DMS153 treated with DMSO at 0.1 percent for 48 hours (cell line): ENCODE results near the gene NKAPD1.
"Not testable (repeated sequence)": the region's sequence is repeated elsewhere in the genome, so short reads cannot be mapped to it uniquely, and the experiment has no call there.

Experiments
- DNase-seq: peaks from one replicate; lab custom pipeline; 2025; ENCODE audit not compliant: unreplicated experiment; lab: John Stamatoyannopoulos, UW

The NKAPD1 gene, protein sequence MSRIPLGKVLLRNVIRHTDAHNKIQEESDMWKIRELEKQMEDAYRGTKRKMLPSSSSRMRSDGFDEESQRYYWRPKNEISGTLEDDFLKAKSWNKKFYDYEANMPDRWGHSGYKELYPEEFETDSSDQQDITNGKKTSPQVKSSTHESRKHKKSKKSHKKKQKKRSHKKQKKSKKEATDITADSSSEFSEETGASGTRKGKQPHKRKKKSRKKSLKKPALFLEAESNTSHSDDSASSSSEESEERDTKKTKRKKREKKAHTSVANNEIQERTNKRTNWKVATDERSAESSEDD

DNA sequence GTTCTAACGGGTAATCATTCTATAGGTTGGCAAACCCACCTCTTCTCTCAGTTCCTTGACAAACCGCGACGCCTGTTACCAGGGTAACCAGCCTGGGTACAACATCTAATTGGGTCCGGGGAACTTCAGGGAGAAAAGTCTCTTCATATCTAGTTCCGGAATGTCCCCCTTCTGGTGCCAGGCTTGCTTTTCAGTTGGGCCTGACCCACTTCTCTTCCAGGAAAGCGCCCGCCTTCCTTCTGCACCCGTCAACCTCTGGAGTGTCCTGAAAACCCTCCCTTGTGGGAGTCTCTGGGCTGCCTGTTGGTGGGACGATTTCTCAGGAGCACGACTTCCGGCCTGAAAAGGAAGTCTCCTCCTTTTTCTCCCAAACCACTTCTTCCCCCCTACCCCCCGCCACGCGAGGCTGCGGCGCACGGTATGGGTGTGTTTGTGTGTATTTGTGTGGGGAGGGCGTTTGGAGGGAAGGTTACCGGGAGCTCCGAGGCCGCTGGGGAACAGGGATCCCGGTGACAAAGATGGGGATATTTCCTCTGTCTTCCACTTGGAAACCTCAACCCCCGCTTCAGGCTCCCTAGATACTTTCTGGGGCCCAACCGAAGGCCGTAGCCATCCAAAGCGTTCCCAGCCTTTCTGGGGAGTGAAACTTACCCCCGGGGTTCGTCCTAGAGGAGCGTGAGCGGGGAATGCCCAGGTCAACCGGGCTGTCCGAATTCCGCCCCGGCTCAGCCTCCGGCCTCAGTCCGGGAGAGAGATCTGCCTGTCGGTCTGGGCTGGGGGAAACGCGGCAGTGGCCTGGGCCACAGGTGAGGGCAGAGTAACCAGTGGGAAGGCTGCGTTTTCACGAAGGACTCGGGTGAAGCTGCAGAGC is at the start of gene NKAPD1, which contains the start of gene PIH1D2:
Gene NKAPD1, plus strand, starts transcription at position 359 of the 871 bp plus-strand sequence. CDS start 1,276 bp downstream, outside the sequence.
Gene PIH1D2, minus strand, starts transcription at position 77 of the 871 bp plus-strand sequence. CDS start 843 bp downstream, outside the sequence.
- peak; percentile 77 for DNase-seq

DNA sequence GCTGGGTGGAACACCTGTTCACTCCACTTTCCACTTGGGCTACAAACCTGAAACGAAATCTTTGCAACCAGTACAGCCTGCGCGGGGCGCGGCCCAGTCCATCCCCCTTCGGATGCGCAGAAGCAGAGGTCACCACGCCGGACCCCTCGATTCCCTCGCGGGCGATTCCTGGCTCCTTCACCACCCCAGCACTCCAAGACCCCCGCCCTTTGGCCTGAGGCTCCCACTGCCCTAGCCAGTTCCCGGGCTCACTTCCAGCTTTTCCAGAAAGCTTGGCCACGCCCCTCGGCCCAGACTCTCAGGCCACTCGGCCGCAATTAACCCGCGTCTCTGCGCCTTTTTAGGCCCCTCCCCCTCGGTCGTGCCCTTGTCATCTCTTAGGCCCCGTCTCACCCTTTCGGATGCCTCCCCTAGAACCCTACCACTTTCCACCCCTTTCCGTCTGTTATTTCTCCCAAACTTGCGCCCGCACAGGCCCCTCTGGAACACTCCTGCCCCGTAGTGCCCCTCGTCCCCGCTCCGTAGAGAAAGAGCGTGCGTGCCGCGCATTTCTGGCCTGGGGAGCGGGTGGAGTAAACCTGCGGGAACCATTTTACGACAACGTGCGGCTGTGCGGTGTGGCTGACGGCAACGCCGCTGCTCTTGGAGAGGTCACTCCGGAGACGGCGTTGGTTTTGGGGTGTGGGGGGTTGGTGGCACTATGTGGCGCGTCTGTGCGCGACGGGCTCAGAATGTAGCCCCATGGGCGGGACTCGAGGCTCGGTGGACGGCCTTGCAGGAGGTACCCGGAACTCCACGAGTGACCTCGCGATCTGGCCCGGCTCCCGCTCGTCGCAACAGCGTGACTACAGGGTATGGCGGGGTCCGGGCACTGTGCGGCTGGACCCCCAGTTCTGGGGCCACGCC is 49.1 kb upstream of the NKAPD1 start, which contains the start of gene DLAT:
Gene DLAT, plus strand, starts transcription at position 636 of the 906 bp plus-strand sequence. Its CDS starts 65 bp downstream, at position 701.
- DNase-seq = peak; percentile 89

DNA sequence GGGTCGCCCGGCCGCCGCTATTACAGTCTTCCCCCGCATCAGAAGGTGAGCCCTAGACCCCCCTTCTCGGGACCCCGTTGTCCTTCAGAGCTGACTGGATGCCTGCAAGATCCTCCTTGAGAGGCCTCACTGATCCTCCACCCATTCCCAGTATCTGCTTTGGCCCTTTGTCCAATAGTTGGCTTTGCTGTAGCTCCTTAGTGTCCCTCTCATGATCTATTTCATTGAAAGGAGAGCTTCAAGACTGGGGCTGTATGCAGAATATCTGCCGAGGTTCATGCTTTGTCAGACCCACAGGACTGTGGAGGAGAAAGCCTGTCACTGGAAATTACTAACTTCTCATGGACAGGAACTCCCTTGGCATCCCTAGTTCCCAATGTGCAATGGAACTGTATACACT is 48.4 kb upstream of the NKAPD1 start:
- no peak for DNase-seq

DNA sequence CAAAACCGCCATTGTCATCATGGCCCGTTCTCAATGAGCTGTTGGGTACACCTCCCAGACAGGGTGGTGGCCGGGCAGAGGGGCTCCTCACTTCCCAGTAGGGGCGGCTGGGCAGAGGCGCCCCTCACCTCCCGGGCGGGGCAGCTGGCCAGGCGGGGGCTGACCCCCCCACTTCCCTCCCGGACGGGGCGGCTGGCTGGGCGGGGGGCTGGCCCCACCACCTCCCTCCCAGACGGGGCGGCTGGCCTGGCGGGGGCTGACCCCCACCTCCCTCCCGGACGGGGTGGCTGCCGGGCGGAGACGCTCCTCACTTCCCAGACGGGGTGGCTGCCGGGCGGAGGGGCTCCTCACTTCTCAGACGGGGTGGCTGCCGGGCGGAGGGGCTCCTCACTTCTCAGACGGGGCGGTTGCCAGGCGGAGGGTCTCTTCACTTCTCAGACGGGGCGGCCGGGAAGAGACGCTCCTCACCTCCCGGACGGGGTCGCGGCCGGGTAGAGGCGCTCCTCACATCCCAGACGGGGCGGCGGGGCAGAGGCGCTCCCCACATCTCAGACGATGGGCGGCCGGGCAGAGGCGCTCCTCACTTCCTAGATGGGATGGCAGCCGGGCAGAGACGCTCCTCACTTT is 47.2 kb upstream of the NKAPD1 start:
- DNase-seq = not testable (repeated sequence)

DNA sequence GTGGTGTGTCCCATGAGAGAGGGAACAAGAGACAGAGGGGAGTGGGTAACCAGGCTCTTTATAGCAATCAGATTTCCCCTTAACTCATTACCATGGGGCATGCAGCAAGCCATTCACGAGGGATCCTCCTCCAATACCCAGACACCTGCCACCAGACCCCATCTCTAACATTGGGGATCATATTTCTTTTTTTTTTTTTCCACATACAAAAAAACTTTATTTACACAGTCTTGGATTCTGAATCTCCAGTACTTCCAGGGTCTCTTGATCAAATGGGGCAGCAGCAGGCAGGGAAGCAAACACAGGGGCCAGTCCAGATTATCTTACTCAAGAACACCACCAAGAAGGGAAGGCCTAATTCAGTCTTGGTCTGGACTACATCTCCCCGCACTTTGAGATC is 44.6 kb upstream of the NKAPD1 start:
- no peak for DNase-seq

DNA sequence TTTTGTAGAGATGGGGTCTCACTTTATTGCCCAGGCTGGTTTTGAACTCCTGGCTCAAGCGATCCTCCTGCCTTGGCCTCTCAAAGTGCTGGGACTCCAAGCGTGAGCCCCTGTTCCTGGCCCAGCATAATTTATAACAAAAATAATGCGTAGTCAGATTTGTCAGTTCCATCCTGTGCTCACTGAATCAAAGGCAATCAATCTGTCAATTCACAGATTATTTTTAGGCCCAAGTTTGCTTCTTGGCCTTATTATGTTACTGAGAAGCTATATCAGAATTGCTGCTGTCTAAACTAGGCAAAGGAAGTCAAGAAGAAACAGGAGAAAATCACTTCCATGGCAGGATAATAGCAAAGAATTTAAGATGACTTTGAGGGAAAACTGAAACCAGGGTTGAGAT is 40.2 kb upstream of the NKAPD1 start:
- no peak for DNase-seq

DNA sequence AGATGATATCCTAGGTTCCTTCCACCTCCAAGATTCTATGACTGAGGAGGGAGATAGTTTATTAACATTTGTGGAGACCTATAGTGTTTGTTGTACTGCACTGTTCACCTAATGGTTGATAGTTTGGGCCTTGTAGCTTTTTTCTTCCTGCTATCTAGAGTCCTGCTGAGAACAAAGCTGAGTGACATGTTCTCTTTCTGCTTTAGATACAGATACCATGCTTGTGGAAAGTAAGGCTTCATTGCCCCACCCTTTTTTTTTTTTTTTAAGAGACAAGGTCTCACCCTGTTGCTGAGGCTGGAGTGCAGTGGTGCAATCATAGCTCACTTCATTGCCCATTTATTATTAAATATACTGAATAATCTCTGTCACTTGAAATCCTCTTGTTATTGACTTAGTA is 36.6 kb upstream of the NKAPD1 start:
- DNase-seq = no peak

DNA sequence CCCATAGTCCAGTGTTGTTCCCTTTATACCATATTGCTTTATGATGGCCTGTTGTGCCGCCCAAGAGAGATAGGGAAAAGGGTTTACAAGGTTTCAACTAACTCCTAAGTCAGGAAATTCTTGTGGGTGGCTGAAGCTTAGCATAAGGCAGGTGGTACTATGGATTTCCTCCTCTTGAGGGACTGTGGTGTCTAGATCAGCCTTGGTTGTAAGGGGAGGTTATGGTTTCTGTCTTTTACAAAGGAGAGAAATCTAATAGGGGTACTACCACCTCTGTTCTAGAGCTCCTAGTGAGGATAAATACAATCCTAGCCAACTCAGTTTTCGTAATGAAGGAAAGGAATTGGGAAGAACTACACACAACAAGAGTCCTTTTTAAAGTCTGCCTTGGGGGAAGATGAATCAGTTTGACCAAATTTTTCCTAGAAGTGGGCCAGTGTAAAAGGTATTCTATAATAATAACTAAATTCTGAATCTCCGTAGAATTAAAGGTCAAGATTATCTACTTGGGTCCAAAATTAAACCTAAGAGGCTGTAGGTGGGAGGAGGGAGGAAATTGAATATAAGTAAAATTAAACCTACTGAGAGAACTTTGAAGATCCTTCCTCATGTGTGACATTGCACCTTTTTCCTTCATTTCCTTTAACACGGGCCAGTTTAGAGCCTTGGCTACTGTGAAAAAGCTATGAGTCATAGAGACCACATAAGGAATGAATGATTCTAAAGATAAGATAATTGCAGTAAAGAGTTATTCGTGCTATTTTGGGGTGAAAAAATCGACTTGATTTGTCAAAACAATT is 31.7 kb upstream of the NKAPD1 start:
- no peak for DNase-seq

DNA sequence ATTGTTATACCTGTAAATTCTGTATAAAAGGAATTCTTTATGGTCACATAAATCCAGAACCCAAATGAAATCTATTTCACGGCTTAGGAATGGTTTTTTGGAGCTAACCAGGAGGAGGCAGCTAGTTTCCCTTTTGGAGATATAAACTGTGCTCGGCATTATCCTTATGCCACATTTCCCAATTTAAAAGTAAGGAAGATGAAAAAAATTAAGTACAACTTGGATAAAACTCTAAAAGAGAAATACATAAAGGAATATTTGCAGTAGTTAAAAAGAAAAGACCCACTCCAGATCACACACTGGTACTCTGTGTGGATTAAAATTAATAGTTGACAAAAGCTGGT is 31.2 kb upstream of the NKAPD1 start:
- DNase-seq = no peak

DNA sequence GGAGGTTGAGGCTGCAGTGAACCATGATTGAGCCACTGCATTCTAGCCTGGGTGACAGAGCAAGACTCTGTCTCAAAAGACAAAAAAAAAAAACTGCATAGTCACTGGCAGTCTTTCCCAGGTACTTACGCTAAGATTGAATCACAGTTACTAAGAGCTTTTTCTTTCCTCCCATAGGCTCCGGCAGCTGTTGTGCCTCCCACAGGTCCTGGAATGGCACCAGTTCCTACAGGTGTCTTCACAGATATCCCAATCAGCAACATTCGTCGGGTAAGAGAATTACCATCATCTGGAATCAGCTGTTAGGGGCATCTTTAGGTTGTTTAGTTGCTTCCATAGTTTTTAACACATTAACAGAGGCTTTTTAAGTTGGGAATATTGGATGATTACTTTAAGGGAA is 29.1 kb upstream of the NKAPD1 start:
- DNase-seq = no peak

DNA sequence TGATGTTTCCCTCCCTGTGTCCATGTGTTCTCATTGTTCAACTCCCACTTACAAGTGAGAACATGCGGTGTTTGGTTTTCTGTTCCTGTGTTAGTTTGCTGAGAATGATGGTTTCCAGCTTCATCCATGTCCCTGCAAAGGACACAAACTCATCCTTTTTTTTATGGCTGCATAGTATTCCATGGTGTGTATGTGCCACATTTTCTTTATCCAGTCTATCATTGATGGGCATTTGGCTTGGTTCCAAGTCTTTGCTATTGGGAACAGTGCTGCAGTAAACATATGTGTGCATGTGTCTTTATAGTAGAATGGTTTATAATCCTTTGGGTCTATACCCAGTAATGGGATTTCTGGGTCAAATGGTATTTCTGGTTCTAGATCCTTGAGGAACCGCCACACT is 27.5 kb upstream of the NKAPD1 start:
- not testable (repeated sequence) for DNase-seq

DNA sequence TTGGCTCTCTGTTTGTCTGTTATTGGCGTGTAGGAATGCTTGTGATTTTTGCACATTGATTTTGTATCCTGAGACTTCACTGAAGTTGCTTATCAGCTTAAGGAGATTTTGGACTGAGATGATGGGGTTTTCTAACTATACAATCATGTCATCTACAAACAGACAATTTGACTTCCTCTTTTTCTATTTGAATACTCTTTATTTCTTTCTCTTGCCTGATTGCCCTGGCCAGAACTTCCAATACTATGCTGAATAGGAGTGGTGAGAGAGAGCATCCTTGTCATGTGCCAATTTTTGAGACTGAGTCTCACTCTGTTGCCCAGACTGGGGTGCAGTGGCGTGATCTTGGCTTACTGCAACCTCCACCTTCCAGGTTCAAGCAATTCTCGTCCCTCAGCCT is 25.8 kb upstream of the NKAPD1 start:
- not testable (repeated sequence) for DNase-seq

DNA sequence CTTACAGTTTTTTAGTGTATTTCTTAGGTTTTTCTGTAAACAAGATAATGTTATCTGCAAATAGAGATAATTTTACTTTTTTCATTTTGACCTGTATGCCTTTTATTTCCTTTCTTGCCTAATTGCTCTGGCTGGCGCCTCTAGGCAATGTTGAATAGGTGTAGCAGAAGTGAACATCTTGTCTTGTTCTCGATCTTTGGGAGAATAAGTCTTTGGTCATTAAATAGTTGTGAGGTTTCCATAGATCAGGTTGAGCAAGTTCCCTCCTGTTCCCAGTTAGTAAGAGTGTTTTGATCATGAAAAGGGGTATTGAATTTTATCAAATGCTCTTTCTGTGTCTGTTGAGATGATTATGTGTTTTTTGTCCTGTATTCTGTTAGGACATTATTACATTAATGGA is 24.3 kb upstream of the NKAPD1 start:
- no peak for DNase-seq

DNA sequence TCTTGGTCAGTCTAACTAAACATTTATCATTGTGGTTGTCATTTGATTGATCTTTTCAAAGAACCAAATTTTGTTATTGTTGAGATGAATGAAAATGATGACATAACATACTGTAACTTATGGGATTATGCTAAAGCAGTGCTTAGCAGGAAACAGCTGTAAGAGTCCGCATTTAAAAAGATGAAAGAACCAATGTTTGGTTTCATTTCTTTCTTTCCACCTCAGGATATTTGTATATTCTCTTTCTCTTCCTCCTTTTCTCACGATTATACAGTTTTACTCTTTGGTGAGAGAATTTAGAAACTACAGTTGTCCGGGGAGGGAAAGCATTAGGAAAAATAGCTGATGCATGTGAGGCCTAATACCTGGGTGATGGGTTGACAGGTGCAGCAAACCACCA is 23.4 kb upstream of the NKAPD1 start:
- no peak for DNase-seq

DNA sequence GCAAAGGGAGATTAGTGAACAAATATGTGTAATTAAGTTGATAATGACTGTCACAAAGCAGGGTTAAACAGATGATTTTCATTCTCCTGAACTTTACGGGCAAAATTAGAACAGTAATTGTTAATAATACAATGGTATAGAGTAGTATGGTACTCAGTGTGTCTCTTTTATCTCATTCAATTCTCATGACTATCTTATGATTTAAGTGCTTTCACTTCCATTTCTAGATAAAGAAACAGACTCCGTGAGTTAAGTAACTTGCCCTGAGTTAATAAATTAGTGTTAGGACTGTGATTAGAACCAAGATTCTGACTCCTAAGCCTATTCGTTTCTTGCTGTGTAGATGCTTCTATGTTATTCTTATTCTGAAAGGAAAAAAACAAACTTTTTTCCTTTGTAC is 22.3 kb upstream of the NKAPD1 start:
- DNase-seq = no peak

DNA sequence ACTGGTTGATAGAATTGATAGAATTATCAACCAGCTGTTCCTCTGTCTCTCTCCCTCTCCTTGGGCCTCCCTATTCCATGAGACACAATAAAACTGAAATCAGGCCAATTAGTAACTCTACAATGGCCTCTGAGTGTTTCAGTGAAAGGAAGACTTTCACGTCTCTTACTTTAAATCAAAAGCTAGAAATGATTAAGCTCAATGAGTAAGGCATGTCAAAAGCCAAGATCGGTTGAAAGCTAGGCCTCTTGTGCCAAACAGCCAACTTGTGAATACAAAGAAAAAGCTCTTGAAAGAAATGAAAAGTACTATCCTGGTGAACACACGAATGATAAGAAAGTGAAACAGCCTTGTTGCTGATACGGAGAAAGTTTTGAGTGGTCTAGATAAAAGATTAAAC is 16.9 kb upstream of the NKAPD1 start:
- DNase-seq = no peak

DNA sequence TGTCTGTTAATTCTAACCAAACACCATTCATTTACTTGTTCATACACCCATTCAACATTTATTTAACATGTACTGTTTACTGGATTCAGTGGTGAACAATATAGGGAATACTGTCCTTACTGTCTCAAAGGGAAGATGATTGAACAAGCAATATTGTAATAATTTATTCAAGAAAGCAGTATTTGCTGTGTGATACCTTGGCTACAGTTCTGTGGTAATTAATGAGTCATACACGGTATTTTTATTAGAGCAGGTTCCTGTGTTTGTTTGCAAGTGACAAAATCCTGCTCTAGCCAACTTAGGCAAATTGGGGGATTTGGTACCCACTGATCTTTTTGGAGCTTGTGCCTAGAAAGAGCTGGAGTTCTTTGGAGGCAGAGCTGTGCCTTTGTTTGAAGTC is 16.0 kb upstream of the NKAPD1 start:
- no peak for DNase-seq

DNA sequence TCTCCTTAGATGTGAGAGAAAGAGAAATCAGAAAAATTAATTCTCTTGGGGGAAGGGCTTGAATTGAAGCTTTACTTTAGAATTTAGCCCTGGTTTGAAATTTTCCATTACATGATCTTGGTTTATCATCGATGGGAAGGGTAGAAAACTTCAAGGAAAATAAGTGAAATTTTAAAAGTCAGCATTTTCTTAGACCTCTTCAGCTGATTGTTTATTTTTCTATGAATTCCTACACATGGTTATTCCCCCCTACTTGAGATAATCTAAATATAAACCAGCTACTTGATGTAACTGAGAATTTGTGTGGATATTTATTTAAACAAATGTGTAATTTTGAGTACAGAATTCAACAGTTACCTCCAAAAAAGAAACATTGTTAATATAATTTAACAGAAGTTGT is 11.2 kb upstream of the NKAPD1 start:
- DNase-seq = no peak

DNA sequence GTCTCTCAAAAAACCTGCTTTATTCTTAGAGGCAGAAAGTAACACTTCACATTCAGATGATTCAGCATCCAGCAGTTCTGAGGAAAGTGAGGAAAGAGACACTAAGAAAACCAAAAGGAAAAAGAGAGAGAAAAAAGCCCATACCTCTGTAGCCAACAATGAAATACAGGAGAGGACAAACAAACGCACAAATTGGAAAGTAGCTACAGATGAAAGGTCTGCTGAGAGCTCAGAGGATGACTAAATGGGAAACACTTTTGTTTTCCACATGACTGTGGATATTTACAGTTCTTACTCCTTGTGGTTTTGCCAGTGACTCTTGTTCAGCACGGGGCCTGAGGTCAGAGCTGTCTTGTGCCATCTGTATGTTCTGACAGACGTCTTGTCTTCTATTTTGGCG is 8.6 kb downstream of the NKAPD1 start:
- DNase-seq = no peak
